ENCODE measurements around the gene HSP90B1. TPM values are rescaled to one million over a fixed set of nuclear protein-coding genes. Genes with fewer than 3 reads are reported as not detected.

Gene HSP90B1
- total RNA-seq, 1 experiment from 2014 or later: 857 TPM

DNA sequence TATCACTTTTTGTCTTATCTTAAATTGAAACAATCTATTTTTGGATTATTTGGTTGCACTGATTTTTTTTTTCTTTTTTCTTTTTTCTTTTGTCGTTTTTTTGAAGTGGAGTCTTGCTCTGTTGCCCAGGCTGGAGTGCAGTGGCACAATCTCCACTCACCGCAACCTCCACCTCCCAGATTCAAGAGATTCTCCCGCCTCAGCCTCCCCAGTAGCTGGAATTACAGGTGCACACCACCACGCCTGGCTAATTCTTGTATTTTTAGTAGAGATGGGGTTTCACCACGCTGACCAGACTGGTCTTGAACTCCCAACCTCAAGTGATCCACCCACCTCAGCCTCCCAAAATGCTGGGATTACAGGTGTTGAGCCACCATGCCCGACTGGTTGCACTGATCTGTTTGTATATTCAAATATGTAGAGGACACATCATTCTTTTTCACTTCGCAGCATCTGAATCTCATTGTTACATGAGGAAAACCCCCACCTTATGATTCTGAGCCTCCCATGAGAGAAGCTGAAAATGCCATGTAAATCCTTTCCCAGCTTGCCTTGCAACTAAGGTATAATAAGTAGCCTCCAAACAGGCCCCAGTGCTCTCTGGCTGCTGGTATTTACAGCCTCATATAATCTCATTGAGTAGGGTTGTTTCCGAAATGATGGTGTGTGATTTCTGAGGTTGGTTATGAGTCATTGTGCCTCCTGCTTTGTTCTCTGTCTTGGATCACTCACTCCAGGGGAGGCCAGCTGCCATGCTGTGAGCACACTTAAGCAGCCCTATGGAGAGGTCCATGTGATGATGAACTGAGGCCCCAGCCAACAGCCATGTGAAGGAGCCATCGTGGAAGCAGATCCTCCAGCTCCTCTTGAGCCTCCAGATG lies 5.2 kb upstream of the HSP90B1 start:
- POLR2A ChIA-PET: no interaction called here

DNA sequence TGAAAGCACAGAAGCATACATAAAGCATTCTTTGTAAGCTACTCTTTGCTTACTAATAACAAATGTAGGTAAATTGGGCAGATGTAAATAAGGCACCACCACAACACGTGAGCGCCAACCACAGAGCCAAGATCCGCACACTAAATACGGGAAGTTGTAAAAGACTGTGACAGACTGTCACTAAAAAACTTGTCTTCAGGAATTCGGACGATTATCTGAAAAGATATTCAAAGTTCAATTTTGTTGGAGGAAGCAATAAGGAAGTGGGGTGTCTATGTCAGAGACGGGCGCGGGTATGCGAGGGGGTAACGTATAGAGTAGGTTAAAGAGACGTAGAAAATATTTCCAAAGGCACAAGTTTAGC lies 1.5 kb upstream of the HSP90B1 start:
- DNase-seq: peak in 1 of 2 experiments; percentile 19
- peaks cover 23% of the 10 kb centered on the region for H3K4me1 Mint-ChIP-seq (ENCODE audit: low read depth, unreplicated experiment)
- no peaks in the 10 kb centered on the region for H3K9me3 Mint-ChIP-seq (ENCODE audit: unreplicated experiment)
- BruUV-seq (replicated peaks): no TSS peak
- H3K36me3 ChIP-seq (ENCODE audit: control insufficient read depth, insufficient read depth, low read length): no peaks in the 10 kb centered on the region
- H3K4me1 ChIP-seq: peaks cover 9% of the 10 kb centered on the region; the same call in 1 of the 2 replicates
- intact Hi-C loops (cut with micrococcal nuclease; ENCODE audit: unreplicated experiment): loop anchor here (1.0 kb wide), 1 partner anchor 50 kb away; no protein-coding TSS in a partner anchor
- peak overlapping the region; percentile 61 for H3K4me3 ChIP-seq (ENCODE audit: low read depth, low read length)
- TF ChIP-seq, protein P1, sequence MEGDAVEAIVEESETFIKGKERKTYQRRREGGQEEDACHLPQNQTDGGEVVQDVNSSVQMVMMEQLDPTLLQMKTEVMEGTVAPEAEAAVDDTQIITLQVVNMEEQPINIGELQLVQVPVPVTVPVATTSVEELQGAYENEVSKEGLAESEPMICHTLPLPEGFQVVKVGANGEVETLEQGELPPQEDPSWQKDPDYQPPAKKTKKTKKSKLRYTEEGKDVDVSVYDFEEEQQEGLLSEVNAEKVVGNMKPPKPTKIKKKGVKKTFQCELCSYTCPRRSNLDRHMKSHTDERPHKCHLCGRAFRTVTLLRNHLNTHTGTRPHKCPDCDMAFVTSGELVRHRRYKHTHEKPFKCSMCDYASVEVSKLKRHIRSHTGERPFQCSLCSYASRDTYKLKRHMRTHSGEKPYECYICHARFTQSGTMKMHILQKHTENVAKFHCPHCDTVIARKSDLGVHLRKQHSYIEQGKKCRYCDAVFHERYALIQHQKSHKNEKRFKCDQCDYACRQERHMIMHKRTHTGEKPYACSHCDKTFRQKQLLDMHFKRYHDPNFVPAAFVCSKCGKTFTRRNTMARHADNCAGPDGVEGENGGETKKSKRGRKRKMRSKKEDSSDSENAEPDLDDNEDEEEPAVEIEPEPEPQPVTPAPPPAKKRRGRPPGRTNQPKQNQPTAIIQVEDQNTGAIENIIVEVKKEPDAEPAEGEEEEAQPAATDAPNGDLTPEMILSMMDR (IDR thresholded peaks at IDR 0.05; ENCODE audit: insufficient read depth in 1 of 2, low read depth in 1 of 2, low read length in 1 of 2, severe bottlenecking in 1 of 2, unreplicated experiment in 1 of 2): no peak
- H3K27me3 Mint-ChIP-seq (ENCODE audit: insufficient read depth, unreplicated experiment): no peaks in the 10 kb centered on the region
- H3K9me3 ChIP-seq: no peaks in the 10 kb centered on the region
- H3K4me3 Mint-ChIP-seq (ENCODE audit: unreplicated experiment): peak overlapping the region; percentile 93
- peaks cover 44% of the 10 kb centered on the region for H3K36me3 Mint-ChIP-seq (ENCODE audit: insufficient read depth, unreplicated experiment)
- H3K27me3 ChIP-seq (replicated peaks; ENCODE audit: control insufficient read depth, insufficient read depth, low read length): no peaks in the 10 kb centered on the region
- peak overlapping the region; percentile 98 for H3K27ac Mint-ChIP-seq (ENCODE audit: unreplicated experiment)
- CTCF ChIA-PET: interaction anchor here (0.7 to 1.3 kb wide), 2 partner anchors 14 to 44 kb away, joined by 3 to 4 read pairs; no protein-coding TSS in a partner anchor
- POLR2A ChIA-PET: no interaction called here

More for the DNA sequence above, 5.2 kb upstream of the HSP90B1 start:
- intact Hi-C loops (cut with micrococcal nuclease; ENCODE audit: unreplicated experiment): no loop called here
- BruUV-seq (replicated peaks): no TSS peak
- Mint-ChIP-seq H3K4me3 (ENCODE audit: unreplicated experiment) (no peak overlapping the region), H3K36me3 (ENCODE audit: insufficient read depth, unreplicated experiment) (peaks cover 9% of the 10 kb centered on the region), H3K27ac (ENCODE audit: unreplicated experiment) (no peak overlapping the region), H3K27me3 (ENCODE audit: insufficient read depth, unreplicated experiment) (no peaks in the 10 kb centered on the region), H3K4me1 (ENCODE audit: low read depth, unreplicated experiment) (peaks cover 5% of the 10 kb centered on the region), H3K9me3 (ENCODE audit: unreplicated experiment) (no peaks in the 10 kb centered on the region)
- Histone ChIP-seq H3K4me1 (no peaks in the 10 kb centered on the region), H3K27me3 (replicated peaks; ENCODE audit: control insufficient read depth, insufficient read depth, low read length) (no peaks in the 10 kb centered on the region), H3K36me3 (ENCODE audit: control insufficient read depth, insufficient read depth, low read length) (no peaks in the 10 kb centered on the region), H3K9me3 (no peaks in the 10 kb centered on the region), H3K4me3 (ENCODE audit: low read depth, low read length) (no peak overlapping the region)
- DNase-seq: no peak
- CTCF ChIA-PET: no interaction called here
- TF ChIP-seq, protein P1 (IDR thresholded peaks at IDR 0.05; ENCODE audit: insufficient read depth in 1 of 2, low read depth in 1 of 2, low read length in 1 of 2, severe bottlenecking in 1 of 2, unreplicated experiment in 1 of 2): no peak

DNA sequence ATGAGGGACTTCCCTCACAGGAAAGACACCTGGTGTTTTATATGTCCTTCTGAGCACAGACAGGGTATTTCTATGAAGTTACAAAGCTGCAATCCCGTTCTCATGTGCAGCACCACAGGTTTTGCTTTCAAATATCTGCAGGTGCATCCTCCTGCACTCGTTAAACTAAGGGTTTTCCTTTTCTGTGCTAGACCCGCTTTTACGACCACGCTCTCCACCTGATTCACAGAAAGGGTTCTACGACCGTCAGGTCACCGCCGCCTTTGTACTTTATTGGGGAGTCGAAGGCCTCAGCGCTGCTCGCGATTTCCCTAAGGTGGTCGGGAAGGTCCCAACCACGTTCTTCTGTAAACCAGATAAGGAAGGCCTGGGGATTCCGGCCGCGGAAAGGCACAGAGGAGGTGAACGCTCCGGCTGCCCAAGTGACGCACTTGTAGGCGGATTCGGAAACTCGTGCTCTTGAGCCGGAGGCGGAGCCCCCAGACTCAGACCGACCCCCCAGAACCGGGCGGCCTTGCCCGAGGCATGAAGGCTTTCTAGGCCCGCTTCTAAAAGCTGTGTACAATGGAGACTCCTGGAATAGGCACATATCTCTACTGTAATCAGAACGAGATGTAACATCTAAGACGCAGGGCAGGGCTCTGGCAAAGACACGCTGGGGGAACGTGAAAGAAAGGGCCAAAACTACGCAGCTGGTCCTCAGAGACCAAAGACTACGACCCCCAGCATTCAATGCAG lies 995 bp upstream of the HSP90B1 start:
- H3K9me3 ChIP-seq: no peaks in the 10 kb centered on the region
- ChIA-PET CTCF (interaction anchor here (0.9 to 1.7 kb wide), 6 partner anchors 20 to 158 kb away, joined by 3 to 5 read pairs (median 4); partner anchors contain the start of gene TDG), POLR2A (interaction anchor here (0.5 to 1.6 kb wide), 13 partner anchors 11 to 359 kb away, joined by 3 to 41 read pairs (median 4); partner anchors contain the start of genes NFYB, NT5DC3 and TDG)
- H3K36me3 ChIP-seq (ENCODE audit: control insufficient read depth, insufficient read depth, low read length): no peaks in the 10 kb centered on the region
- no peaks in the 10 kb centered on the region for H3K27me3 ChIP-seq (replicated peaks; ENCODE audit: control insufficient read depth, insufficient read depth, low read length)
- Mint-ChIP-seq H3K9me3 (ENCODE audit: unreplicated experiment) (no peaks in the 10 kb centered on the region), H3K4me1 (ENCODE audit: low read depth, unreplicated experiment) (peaks cover 23% of the 10 kb centered on the region), H3K4me3 (ENCODE audit: unreplicated experiment) (peak overlapping the region; percentile 93), H3K27me3 (ENCODE audit: insufficient read depth, unreplicated experiment) (no peaks in the 10 kb centered on the region), H3K36me3 (ENCODE audit: insufficient read depth, unreplicated experiment) (peaks cover 49% of the 10 kb centered on the region), H3K27ac (ENCODE audit: unreplicated experiment) (peak overlapping the region; percentile 98)
- BruUV-seq (replicated peaks): TSS peak; percentile 83
- TF ChIP-seq, protein P1 (IDR thresholded peaks at IDR 0.05; ENCODE audit: insufficient read depth in 1 of 2, low read depth in 1 of 2, low read length in 1 of 2, severe bottlenecking in 1 of 2, unreplicated experiment in 1 of 2): no peak
- peak; percentile 85 to 91 for DNase-seq
- H3K4me3 ChIP-seq (ENCODE audit: low read depth, low read length): peak overlapping the region; percentile 61
- intact Hi-C loops (cut with micrococcal nuclease; ENCODE audit: unreplicated experiment): loop anchor here (1.0 kb wide), 1 partner anchor 51 kb away; no protein-coding TSS in a partner anchor
- H3K4me1 ChIP-seq: peaks cover 9% of the 10 kb centered on the region; the same call in 1 of the 2 replicates

Measured in Caco-2 (cell line).